Dendritic cell treated with granulocyte-macrophage colony-stimulating factor and Interleukin-4, amounts not matched to agents 40 ng/mL and 50 ng/mL, for 4 days (primary cell): Measurements from ENCODE around the gene TRIO.

ENCODE experiments used
- H3K27ac Mint-ChIP-seq: one replicate; pipeline ENCODE4 v1.8.0; 2022; ENCODE audit warnings: mild to moderate bottlenecking, mixed read lengths
- H3K27me3 Mint-ChIP-seq: one replicate; pipeline ENCODE4 v1.8.0; 2022; ENCODE audit warnings: mild to moderate bottlenecking, mixed read lengths
- H3K36me3 Mint-ChIP-seq: one replicate; pipeline ENCODE4 v1.8.0; 2022; ENCODE audit warnings: low read depth, mixed read lengths
- H3K4me1 Mint-ChIP-seq: one replicate; pipeline ENCODE4 v1.8.0; 2022; ENCODE audit warnings: low read depth, mixed read lengths
- H3K4me3 Mint-ChIP-seq: one replicate; pipeline ENCODE4 v1.8.0; 2022; ENCODE audit warnings: mild to moderate bottlenecking, moderate library complexity, mixed read lengths
- H3K9me3 Mint-ChIP-seq: one replicate; pipeline ENCODE4 v1.8.0; 2022; ENCODE audit warnings: mixed read lengths
- intact Hi-C: fragments of 100-400 bp; cut with micrococcal nuclease; formaldehyde crosslinking; loops from one replicate; pipeline ENCODE4 v1.15.0; 2022

TRIO gene

GRCh38 chr5:14472986-14473567 is 329.9 kb downstream of the TRIO start:
- intact Hi-C loops, result no loop called here
- Mint-ChIP-seq H3K4me3 (no peak overlapping the region), H3K27me3 (no peaks in the 10 kb centered on the region), H3K36me3 (peaks cover 84% of the 10 kb centered on the region), H3K4me1 (peaks cover 5% of the 10 kb centered on the region), H3K9me3 (no peaks in the 10 kb centered on the region), H3K27ac (no peak overlapping the region)

DNA sequence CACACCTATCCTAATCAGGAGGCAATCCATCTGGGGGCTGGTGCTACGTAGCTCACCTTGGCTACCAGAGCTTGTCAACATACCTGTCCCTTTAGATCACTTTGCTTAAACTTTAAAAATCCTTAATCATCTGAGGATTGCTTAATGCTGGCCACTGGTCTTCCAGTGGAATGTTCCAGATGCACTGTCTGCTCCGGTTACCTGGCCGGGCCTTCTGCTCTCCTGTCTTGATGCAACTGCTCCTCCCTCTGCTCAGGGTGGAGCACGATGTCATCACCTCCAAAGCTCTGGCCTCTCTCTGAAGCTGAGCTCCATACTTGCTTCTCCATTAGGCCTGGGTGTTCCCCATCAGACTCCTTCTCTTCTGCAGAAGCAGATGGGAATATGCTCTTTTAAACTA is 331.9 kb downstream of the TRIO start:
- peaks cover 5% of the 10 kb centered on the region for H3K4me1 Mint-ChIP-seq
- no peaks in the 10 kb centered on the region for H3K9me3 Mint-ChIP-seq
- H3K27me3 Mint-ChIP-seq, result no peaks in the 10 kb centered on the region
- no peak overlapping the region for H3K4me3 Mint-ChIP-seq
- peaks cover 83% of the 10 kb centered on the region for H3K36me3 Mint-ChIP-seq
- intact Hi-C loops, result no loop called here
- H3K27ac Mint-ChIP-seq, result no peak overlapping the region

GRCh38 chr5:14476786-14477435 is 333.8 kb downstream of the TRIO start:
- Mint-ChIP-seq H3K36me3 (peaks cover 83% of the 10 kb centered on the region), H3K27ac (peak overlapping the region; percentile 61), H3K27me3 (no peaks in the 10 kb centered on the region), H3K4me1 (peaks cover 9% of the 10 kb centered on the region), H3K9me3 (no peaks in the 10 kb centered on the region), H3K4me3 (no peak overlapping the region)
- intact Hi-C loops, result no loop called here

GRCh38 chr5:14479143-14479696 is 336.1 kb downstream of the TRIO start:
- Mint-ChIP-seq H3K4me1 (peaks cover 9% of the 10 kb centered on the region), H3K27ac (no peak overlapping the region), H3K9me3 (no peaks in the 10 kb centered on the region), H3K4me3 (no peak overlapping the region), H3K27me3 (no peaks in the 10 kb centered on the region), H3K36me3 (peaks cover 89% of the 10 kb centered on the region)
- intact Hi-C loops, result no loop called here

DNA sequence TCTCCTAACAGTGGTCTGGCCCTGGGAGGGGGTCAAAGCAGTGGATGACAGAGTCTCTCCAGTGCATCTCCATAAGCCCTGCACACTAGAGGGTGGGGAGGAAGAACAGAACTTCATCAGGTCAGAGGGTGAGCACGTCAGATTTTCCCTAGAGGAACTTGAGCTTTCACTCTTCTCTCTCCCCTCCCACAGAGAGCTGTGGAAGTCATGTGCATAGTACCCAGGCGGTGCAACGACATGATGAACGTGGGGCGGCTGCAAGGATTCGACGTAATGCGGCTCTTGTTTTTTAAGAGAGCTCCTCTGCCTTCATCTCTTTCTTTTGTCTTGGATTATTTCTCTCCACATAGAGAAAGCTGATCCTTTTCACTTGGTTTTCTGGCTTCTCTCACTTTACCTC is 338.2 kb downstream of the TRIO start:
- H3K9me3 Mint-ChIP-seq, result no peaks in the 10 kb centered on the region
- peaks cover 4% of the 10 kb centered on the region for H3K4me1 Mint-ChIP-seq
- H3K27me3 Mint-ChIP-seq, result no peaks in the 10 kb centered on the region
- peaks cover 96% of the 10 kb centered on the region for H3K36me3 Mint-ChIP-seq
- intact Hi-C loops, result no loop called here
- H3K27ac Mint-ChIP-seq, result peak overlapping the region; percentile 46
- H3K4me3 Mint-ChIP-seq, result no peak overlapping the region

- Mint-ChIP-seq H3K36me3 (peaks cover 96% of the 10 kb centered on the region), H3K27me3 (no peaks in the 10 kb centered on the region), H3K4me1 (peaks cover 4% of the 10 kb centered on the region), H3K9me3 (no peaks in the 10 kb centered on the region), H3K4me3 (no peak overlapping the region), H3K27ac (peak overlapping the region; percentile 46)
- intact Hi-C loops, result no loop called here
Observed at GRCh38 chr5:14482085-14482484, 338.9 kb downstream of the TRIO start.

GRCh38 chr5:14483504-14484157 is 340.5 kb downstream of the TRIO start:
- Mint-ChIP-seq H3K27me3 (no peaks in the 10 kb centered on the region), H3K4me3 (no peak overlapping the region), H3K27ac (no peak overlapping the region), H3K9me3 (peaks cover 6% of the 10 kb centered on the region), H3K4me1 (peaks cover 9% of the 10 kb centered on the region), H3K36me3 (peaks cover 93% of the 10 kb centered on the region)
- intact Hi-C loops, result no loop called here

DNA sequence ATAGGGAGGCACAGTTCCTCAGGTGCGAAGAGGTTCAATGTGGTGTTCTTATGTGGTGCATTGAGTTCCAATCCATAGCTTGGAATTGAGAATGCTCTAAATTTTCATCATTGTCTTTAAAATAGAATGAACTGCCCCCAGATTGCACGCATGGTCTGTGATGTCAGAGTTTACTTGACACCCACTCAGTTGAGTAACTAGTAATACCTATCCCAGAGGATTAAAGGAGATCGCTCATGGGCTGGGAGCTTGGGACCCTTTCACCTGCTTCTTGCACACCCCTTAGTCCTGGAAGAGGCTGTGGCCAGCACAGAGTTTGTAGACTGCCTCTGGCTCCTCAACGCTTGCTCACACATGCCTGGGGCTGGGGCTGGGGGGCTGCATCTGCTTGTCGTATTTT is 343.3 kb downstream of the TRIO start:
- Mint-ChIP-seq H3K9me3 (peaks cover 8% of the 10 kb centered on the region), H3K4me1 (peaks cover 32% of the 10 kb centered on the region), H3K27me3 (no peaks in the 10 kb centered on the region), H3K27ac (no peak overlapping the region), H3K36me3 (peaks cover 77% of the 10 kb centered on the region), H3K4me3 (no peak overlapping the region)
- intact Hi-C loops, result no loop called here

- Mint-ChIP-seq H3K27me3 (no peaks in the 10 kb centered on the region), H3K36me3 (peaks cover 77% of the 10 kb centered on the region), H3K27ac (no peak overlapping the region), H3K4me1 (peaks cover 40% of the 10 kb centered on the region), H3K4me3 (no peak overlapping the region), H3K9me3 (peaks cover 8% of the 10 kb centered on the region)
- intact Hi-C loops, result no loop called here
Observed at GRCh38 chr5:14486996-14487896, 344.1 kb downstream of the TRIO start.

GRCh38 chr5:14487897-14488570 is 344.9 kb downstream of the TRIO start:
- Mint-ChIP-seq H3K27ac (peak overlapping the region; percentile 84), H3K9me3 (peaks cover 8% of the 10 kb centered on the region), H3K36me3 (peaks cover 77% of the 10 kb centered on the region), H3K4me1 (peaks cover 47% of the 10 kb centered on the region), H3K4me3 (no peak overlapping the region), H3K27me3 (no peaks in the 10 kb centered on the region)
- intact Hi-C loops, result no loop called here

DNA sequence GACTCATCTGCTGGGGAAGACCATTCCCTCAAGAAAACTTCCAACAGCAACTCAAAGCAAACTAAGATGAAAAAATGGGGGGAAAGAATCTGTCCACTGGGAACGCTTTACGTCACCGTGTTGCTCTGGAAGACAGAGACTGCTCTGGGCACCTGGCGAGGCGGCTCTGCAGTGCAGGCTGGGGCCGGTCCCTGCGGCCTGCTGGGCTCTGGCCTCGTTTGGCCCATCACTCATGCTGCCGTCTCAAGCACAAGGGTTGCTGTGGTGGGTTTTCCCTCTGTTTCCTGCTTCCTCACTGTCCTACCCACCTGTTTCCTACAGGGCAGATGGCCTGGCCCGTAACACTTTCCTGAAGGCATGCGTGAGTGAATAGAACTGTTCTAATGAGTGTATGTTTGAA is 345.6 kb downstream of the TRIO start:
- H3K36me3 Mint-ChIP-seq, result peaks cover 77% of the 10 kb centered on the region
- H3K27me3 Mint-ChIP-seq, result no peaks in the 10 kb centered on the region
- H3K27ac Mint-ChIP-seq, result peak overlapping the region; percentile 84
- intact Hi-C loops, result no loop called here
- H3K4me3 Mint-ChIP-seq, result no peak overlapping the region
- peaks cover 54% of the 10 kb centered on the region for H3K4me1 Mint-ChIP-seq
- H3K9me3 Mint-ChIP-seq, result peaks cover 8% of the 10 kb centered on the region

GRCh38 chr5:14489643-14490042 is 346.5 kb downstream of the TRIO start:
- Mint-ChIP-seq H3K4me3 (peak overlapping the region; percentile 21), H3K4me1 (peaks cover 59% of the 10 kb centered on the region), H3K36me3 (peaks cover 74% of the 10 kb centered on the region), H3K9me3 (peaks cover 8% of the 10 kb centered on the region), H3K27me3 (no peaks in the 10 kb centered on the region), H3K27ac (peak overlapping the region; percentile 84)
- intact Hi-C loops, result loop anchor here (5.0 kb wide), 2 partner anchors 93 to 108 kb away; partner anchors contain the start of gene OTULINL

DNA sequence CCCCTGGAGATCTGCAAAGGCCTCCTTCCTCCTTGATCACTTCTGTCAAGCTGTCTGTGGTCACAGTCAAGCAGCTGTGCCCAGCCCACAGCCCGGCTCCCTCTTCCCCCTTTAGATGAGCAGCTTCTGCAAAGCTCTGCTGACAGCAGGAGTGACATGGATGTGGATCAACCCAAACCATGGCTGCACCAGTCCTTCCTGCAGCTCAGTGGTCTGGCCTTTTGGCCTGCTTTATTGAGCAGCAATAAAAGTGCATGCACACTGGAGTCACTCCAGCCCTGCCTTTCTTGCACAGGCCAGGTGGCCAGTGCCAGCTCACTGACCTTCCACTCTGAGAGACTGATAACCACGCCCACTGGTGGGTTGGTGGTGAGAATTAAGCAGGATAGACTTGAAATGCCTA is 347.2 kb downstream of the TRIO start:
- intact Hi-C loops, result loop anchor here (5.0 kb wide), 2 partner anchors 92 to 107 kb away; partner anchors contain the start of gene OTULINL
- Mint-ChIP-seq H3K27me3 (no peaks in the 10 kb centered on the region), H3K4me1 (peaks cover 65% of the 10 kb centered on the region), H3K27ac (peak overlapping the region; percentile 84), H3K36me3 (peaks cover 74% of the 10 kb centered on the region), H3K9me3 (peaks cover 8% of the 10 kb centered on the region), H3K4me3 (peak overlapping the region; percentile 24)
